GM21447 (cell line): ENCODE data around the gene PLPP4.

Source experiments
- ATAC-seq: cut with Tn5 transposase; IDR thresholded peaks from one replicate; pipeline ENCODE4 v1.9.1; 2021; ENCODE audit not compliant: unreplicated experiment

Gene PLPP4

GRCh38 chr10:120515741-120516140 lies 58.7 kb downstream of the PLPP4 start:
- no peak for ATAC-seq

DNA sequence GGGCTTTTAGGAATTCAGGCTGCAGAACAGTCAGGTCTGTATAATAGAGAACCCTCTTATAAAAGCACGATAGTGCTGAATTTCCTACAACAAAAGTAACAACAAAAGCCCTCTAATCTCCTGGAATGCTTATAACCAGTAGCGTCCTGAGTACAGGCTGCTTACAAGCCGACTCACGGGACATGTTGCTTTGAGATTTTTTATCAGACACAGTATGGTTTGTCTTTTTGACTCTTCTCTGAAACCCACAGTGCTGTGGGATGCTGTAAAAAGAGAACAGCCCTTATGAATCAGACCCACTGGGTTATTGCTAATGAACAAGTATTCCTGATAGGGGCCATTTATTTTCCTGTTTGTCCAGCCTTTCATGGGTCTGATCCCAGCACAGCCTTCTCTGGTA lies 59.4 kb downstream of the PLPP4 start:
- no peak for ATAC-seq

- no peak for ATAC-seq
These were observed 60.2 kb downstream of the PLPP4 start for GRCh38 chr10:120517196-120517595.

DNA sequence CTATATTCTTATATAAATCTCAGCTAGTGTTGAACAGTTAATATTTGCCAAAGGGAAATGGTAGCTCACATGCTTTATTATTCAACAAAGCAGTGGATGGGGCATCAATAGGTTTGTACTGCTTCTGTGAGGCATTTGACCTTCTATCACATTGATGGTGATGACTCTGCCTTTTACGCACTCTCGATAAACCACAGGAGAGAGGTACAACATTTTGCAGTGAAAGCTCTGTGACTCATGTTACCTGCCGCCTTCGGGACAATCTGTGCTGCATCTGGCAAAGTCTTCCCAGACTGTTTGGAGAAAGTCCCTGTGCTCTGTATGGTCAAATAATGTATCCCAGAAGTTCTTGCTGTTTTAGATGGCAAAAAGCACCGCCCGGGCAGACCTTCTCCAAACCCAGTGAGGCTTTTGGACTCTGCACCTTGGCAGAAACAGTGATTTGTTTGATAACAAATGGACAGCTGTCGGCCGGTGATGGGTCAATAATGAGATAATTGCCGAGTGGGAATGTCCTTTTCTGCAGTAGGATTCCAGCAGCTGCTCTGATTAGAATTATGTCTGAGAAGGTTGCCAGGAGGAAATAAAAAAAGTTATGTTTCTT lies 61.0 kb downstream of the PLPP4 start:
- no peak for ATAC-seq

DNA sequence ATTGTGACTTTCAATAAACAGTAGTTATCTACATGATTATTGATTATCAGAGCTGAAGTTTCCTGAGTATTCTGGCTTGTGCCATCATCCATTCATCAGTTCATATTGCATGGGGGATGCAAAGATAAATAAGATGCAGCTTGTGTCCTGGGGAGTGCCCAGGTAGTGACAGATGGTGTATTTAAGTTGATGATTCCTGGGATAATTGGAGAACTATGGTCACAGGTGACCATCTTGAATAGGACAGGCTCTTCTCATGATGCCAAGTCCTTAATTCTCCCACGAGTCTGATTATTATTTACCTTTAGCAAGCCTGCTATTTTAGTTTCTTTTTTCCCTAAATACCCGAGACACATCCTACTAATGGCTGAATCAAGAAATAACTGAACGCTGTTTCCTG lies 64.9 kb downstream of the PLPP4 start:
- no peak for ATAC-seq

DNA sequence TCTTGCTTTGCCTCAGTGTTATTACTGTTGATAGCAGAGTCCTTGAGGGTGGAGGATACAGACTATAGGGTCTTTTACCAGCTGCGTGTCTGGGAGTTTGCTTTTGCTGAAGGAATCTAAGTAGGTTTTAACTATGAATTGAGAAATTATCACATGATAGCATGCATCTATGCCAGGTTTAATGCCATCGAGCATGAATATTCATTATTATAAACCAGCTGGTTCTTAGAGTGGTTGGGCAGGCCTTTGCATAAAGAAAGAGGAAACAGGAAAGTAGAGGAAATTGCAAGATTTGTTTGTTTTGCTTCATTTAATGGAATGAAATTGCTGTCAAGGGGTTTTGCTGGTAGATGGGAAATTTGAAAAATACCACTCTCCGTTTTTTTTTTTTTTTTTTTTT lies 70.7 kb downstream of the PLPP4 start:
- ATAC-seq = no peak

DNA sequence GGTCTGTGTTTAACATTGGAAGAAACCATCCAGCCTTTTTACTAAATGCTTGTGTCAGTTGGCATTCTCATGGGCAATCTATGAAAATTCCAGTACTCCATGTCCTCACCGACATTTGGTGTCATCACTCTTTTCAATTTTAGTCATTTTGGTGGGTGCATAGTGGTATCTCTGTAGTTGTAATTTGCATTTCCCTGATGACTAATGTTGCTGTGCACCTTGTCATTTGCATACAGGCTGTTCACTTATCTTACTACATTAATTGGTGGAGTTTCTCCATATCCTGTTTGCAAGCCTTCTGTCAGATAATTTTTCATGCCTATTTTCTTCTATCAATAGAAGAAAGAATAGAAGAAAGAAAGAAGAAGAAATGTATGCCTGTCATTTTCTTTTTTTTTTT lies 73.7 kb downstream of the PLPP4 start:
- no peak for ATAC-seq

- no peak for ATAC-seq
These were observed 81.1 kb downstream of the PLPP4 start for GRCh38 chr10:120538091-120538490.

- no peak for ATAC-seq
These were observed 82.0 kb downstream of the PLPP4 start for GRCh38 chr10:120539076-120539475.

- ATAC-seq = no peak
These were observed 83.5 kb downstream of the PLPP4 start for GRCh38 chr10:120540486-120540885.

DNA sequence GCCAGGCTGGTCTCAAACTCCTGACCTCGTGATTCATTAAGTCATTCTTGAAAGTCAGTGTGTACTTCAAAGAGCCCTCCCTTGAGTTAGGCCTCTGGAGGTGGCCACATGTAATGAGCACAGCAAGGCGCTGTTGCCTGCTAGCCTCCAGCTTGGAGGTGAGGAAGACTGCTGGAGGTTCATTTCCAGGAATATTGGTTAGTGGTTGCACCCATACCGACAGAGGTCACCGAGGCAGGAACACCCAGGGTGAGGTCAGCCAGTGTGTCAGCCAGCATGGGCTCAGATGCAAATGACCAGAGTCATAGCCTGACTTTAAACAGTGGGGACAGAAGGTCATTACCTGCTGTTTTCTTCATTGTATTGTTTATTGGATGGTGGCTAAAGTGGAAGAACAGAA lies 85.0 kb downstream of the PLPP4 start:
- no peak for ATAC-seq

DNA sequence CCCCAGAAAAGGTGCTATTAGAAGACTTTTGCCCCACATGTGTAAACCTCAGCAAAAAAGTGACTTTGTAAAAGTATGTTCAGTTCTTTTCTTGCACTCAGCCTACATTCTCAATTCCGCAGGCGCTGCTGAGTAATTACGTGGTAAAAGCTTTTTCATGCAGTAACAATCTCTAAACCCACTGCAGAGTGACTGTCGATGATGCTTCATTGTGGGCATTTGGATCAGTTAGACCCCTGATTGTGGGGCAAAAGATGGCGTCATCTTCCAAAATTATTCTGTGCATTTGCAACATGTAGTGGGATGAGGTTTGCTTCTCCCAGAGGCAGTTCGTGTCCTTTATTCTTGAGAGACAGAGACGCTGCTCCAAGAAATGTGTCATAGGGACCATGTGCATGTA lies 85.6 kb downstream of the PLPP4 start:
- ATAC-seq = no peak

GRCh38 chr10:120543291-120543690 lies 86.3 kb downstream of the PLPP4 start:
- ATAC-seq = no peak

DNA sequence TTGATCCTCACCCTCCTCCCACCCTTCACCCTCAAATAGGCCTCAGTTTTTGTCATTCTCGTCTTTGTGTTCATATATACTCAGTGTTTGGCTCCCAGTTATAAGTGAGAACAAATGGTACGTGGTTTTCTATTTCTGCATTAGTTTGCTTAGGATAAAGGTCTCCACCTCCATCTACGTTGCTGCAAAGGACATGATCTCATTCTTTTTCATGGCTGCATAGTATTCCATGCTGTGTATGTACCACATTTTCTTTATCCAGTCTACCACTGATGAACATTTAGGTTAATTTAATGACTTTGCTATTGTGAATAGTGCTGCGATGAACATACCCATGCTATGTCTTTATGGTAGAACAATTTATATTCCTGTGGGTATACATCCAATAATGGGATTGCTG lies 91.2 kb downstream of the PLPP4 start:
- no peak for ATAC-seq

DNA sequence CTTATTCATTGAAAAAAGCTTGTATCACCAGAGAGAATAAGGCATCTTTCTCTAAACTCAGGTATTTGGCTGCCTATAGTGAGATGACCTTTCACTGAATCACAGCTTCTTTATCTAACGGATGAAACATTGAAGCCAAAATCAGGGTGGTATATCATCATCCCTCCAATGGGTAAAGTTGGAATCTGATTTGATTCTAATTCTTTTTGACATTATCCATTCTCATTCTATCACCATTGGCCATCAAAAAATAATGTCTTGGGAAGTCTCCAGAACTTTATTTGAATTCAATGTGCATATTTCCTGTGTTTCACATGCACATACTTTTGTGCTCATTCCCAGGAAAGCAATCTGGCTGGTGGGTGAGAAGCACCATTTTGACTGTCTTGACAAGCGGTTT lies 95.2 kb downstream of the PLPP4 start:
- ATAC-seq = no peak

GRCh38 chr10:120553911-120554310 lies 96.9 kb downstream of the PLPP4 start:
- no peak for ATAC-seq

- no peak for ATAC-seq
These were observed 98.4 kb downstream of the PLPP4 start for GRCh38 chr10:120555436-120555835.

- no peak for ATAC-seq
These were observed 99.0 kb downstream of the PLPP4 start for GRCh38 chr10:120555842-120556532.

- ATAC-seq = no peak
These were observed 100.3 kb downstream of the PLPP4 start for GRCh38 chr10:120557311-120557710.

DNA sequence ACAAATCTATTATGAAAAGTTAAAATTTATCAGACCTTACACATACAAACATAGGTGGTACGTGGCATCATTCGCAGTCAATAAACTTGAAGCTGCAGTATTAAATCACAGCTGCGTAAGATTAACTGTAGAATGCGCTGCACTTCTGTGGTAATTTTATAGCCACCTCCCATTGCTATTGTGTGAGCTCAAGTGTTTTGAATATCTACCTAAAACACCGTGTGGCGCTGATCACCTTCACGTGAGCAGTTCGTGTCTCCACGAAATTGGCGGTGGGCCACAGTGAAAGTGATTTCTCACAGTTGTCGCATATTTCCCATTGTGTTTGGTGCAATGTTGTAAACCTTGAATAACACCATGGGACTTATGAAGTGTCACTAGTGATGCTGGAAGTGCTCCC lies 102.8 kb downstream of the PLPP4 start:
- no peak for ATAC-seq

GRCh38 chr10:120562956-120563355 lies 105.9 kb downstream of the PLPP4 start:
- ATAC-seq = no peak

DNA sequence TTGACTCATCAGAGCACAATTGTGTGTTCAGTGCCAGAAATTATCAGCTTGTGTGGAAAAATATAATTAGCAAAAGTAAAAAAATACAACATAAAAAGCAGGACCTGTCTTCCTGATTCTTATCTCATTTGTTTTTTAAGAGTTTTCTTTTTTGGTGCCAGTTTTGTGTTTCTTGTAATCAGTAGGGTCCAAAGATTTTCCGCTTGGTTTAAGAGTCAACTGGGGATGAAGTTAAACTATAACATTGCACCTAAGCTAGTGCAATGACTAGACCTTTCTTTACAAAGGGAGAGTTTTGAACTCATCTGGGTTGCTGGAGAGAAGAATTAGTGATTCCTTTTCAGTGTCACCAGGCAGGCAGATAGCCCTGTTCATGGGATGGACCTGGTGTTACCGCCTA lies 113.4 kb downstream of the PLPP4 start:
- ATAC-seq = no peak

GRCh38 chr10:120571266-120571665 lies 114.2 kb downstream of the PLPP4 start:
- no peak for ATAC-seq
